Measurements from ENCODE around the gene GALC. TPM values are rescaled to one million over a fixed set of nuclear protein-coding genes. Genes with fewer than 3 reads are reported as not detected.

The GALC gene
- total and polyA plus RNA-seq, 9 of the 15 experiments (the other 6 are each of a cell fraction or from before 2014, with no cell fraction given) = 1.6 to 15.0 (median 7.3) TPM

DNA sequence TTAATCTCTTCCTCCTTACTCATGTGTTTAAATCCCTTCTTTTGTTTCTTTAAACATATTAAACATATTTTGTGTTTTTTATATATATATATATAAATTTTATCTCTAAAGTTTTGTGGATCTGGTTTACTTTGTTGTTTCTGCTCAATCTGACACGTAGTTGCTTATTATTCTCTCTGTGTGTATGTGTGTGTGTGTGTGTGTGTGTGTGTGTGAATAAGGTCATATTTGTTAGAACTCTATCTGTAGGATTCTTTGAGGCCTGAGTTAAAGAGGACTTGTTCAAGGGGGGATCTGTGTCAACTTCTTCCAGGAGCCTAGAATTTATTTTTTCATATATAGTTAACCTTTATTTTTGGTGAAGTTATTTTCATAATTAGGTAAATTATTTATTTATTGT is 14.6 kb upstream of the GALC start:
- ATAC-seq (no peak), DNase-seq (ENCODE audit: extremely low read depth in 1 of 4, low spot score in 3 of 4) (no peak), FAIRE-seq (no peak)
- Histone ChIP-seq H3K27ac (ENCODE audit: extremely low read depth, low read depth, low read length) (no peak overlapping the region), H3K9me1 (ENCODE audit: control insufficient read depth, insufficient read depth, low read length) (no peaks in the 10 kb centered on the region), H3K9me3 (replicated peaks; ENCODE audit: control insufficient read depth, insufficient read depth, low read depth, low read length) (no peaks in the 10 kb centered on the region), H3K4me3 (no peak overlapping the region), H3K9ac (ENCODE audit: insufficient read depth in 1 of 2, low read depth in 2 of 2, low read length in 2 of 2) (no peak overlapping the region), H3K79me2 (ENCODE audit: control insufficient read depth, insufficient read depth, low read length) (no peaks in the 10 kb centered on the region), H3K36me3 (ENCODE audit: control insufficient read depth, insufficient read depth, low read length) (no peaks in the 10 kb centered on the region), H3K4me1 (replicated peaks in 1 of 2; ENCODE audit: control insufficient read depth in 2 of 2, insufficient read depth in 2 of 2, low read length in 2 of 2) (no peaks in the 10 kb centered on the region), H4K20me1 (replicated peaks; ENCODE audit: control insufficient read depth, insufficient read depth, low read length) (no peaks in the 10 kb centered on the region), H3K4me2 (ENCODE audit: insufficient read depth, low read length) (no peak overlapping the region), H3K27me3 (ENCODE audit: control insufficient read depth in 2 of 2, insufficient read depth in 2 of 2, low read length in 2 of 2) (no peaks in the 10 kb centered on the region), H2AFZ (ENCODE audit: low read depth, low read length) (no peak overlapping the region)
- no peak for TF ChIP-seq ZNF668 (CRISPR knock-in tag; IDR thresholded peaks at IDR 0.05)
- TF ChIP-seq MAFF (IDR thresholded peaks at IDR 0.05; ENCODE audit: low read length) = no peak
- TF ChIP-seq GATAD2B (IDR thresholded peaks at IDR 0.05; ENCODE audit: borderline replicate concordance) = no peak
- no peak for TF ChIP-seq MAZ (CRISPR knock-in tag; conservative IDR thresholded peaks at IDR 0.05 in 1 of 2, IDR thresholded peaks at IDR 0.05 in 1 of 2)
- no peak for TF ChIP-seq ZNF134 (CRISPR knock-in tag; conservative IDR thresholded peaks at IDR 0.05)
- TF ChIP-seq ZNF121 (CRISPR knock-in tag; conservative IDR thresholded peaks at IDR 0.05) = no peak
- no peak for TF ChIP-seq RFX7 (CRISPR knock-in tag; IDR thresholded peaks at IDR 0.05)
- TF ChIP-seq PRPF4 (IDR thresholded peaks at IDR 0.05; ENCODE audit: insufficient read depth, low read depth, low read length, poor library complexity, severe bottlenecking) = no peak
- no peak for TF ChIP-seq ADNP (tag; IDR thresholded peaks at IDR 0.05)
- no TSS peak for BruUV-seq (replicated peaks)
- 0% methylated on average over 1 of the region's 1 CpG for WGBS (ENCODE audit: insufficient coverage, low coverage, missing lambda C conversion rate)
- ChIA-PET POLR2A (interaction anchor here (1.0 kb wide), 1 partner anchor 69 kb away, joined by 3 read pairs; no protein-coding TSS in a partner anchor), CTCF (ENCODE audit: low intra/inter-chr PET ratio) (no interaction called here)
- intact Hi-C loops (cut with micrococcal nuclease) = no loop called here
- in situ Hi-C loops (cut with MboI) = no loop called here
